Effector memory CD8-positive, alpha-beta T cell (primary cell): Measurements from ENCODE around the gene ADAMTSL4.
A peak's percentile ranks its signal among the peaks of the same experiment; 100 is the strongest.
"Not testable (repeated sequence)": the region's sequence is repeated elsewhere in the genome, so short reads cannot be mapped to it uniquely, and the experiment has no call there.

Experiments
- ATAC-seq: fragments of 150-1000 bp; cut with Tn5 transposase; replicated peaks from 2 replicates; pipeline ENCODE4 v1.10.0; 2021; ENCODE audit warnings: mild to moderate bottlenecking, moderate library complexity
- DNase-seq, 3 experiments: peaks; one replicate each; pipeline ENCODE4 v3.0.0; 2021
- H3K27ac Mint-ChIP-seq, 2 donors: one replicate each; pipeline ENCODE4 v1.8.0; 2022; ENCODE audit warnings: mild to moderate bottlenecking in 2 of 2, mixed read lengths in 2 of 2, moderate library complexity in 2 of 2
- H3K27me3 Mint-ChIP-seq, 2 donors: one replicate each; pipeline ENCODE4 v1.8.0; 2022; ENCODE audit warnings: mixed read lengths in 2 of 2
- H3K36me3 Mint-ChIP-seq: one replicate; pipeline ENCODE4 v1.8.0; 2022; ENCODE audit warnings: mild to moderate bottlenecking, moderate library complexity, mixed read lengths; ENCODE audit not compliant: insufficient read depth
- H3K4me1 Mint-ChIP-seq, 2 donors: one replicate each; pipeline ENCODE4 v1.8.0; 2022; ENCODE audit warnings: low read depth in 2 of 2, mixed read lengths in 2 of 2
- H3K4me3 Mint-ChIP-seq, 2 donors: one replicate each; pipeline ENCODE4 v1.8.0; 2022; ENCODE audit warnings: mild to moderate bottlenecking in 2 of 2, mixed read lengths in 2 of 2, moderate library complexity in 2 of 2
- H3K9me3 Mint-ChIP-seq, 2 donors: one replicate each; pipeline ENCODE4 v1.8.0; 2022; ENCODE audit warnings: mixed read lengths in 2 of 2

The ADAMTSL4 gene

GRCh38 chr1:150579945-150580642 lies 30.9 kb downstream of the ADAMTSL4 start:
- H3K4me1 Mint-ChIP-seq = peaks cover 23 to 43% of the 10 kb centered on the region in 2 donors
- peaks cover 56% of the 10 kb centered on the region for H3K36me3 Mint-ChIP-seq
- peak overlapping the region; percentile 88 to 99 for H3K4me3 Mint-ChIP-seq
- H3K27ac Mint-ChIP-seq = peak overlapping the region; percentile 98 to 99
- ATAC-seq (no peak), DNase-seq (no peak)
- no peaks in the 10 kb centered on the region for H3K27me3 Mint-ChIP-seq
- no peaks in the 10 kb centered on the region for H3K9me3 Mint-ChIP-seq

GRCh38 chr1:150580966-150581365 lies 31.8 kb downstream of the ADAMTSL4 start:
- H3K9me3 Mint-ChIP-seq, DNase-seq, ATAC-seq, H3K27me3 Mint-ChIP-seq: not testable (repeated sequence)
- peak overlapping the region; percentile 88 to 99 for H3K4me3 Mint-ChIP-seq
- peaks cover 47% of the 10 kb centered on the region for H3K36me3 Mint-ChIP-seq
- peak overlapping the region in 1 of 2 donors; percentile 99 for H3K27ac Mint-ChIP-seq
- peaks cover 16 to 34% of the 10 kb centered on the region in 2 donors for H3K4me1 Mint-ChIP-seq

- not testable (repeated sequence) for DNase-seq, H3K4me3 Mint-ChIP-seq, H3K27ac Mint-ChIP-seq, H3K9me3 Mint-ChIP-seq, ATAC-seq, H3K27me3 Mint-ChIP-seq
- Mint-ChIP-seq H3K36me3 (peaks cover 43% of the 10 kb centered on the region), H3K4me1 (peaks cover 12 to 30% of the 10 kb centered on the region in 2 donors)
Measured at GRCh38 chr1:150581437-150581836, 32.2 kb downstream of the ADAMTSL4 start.

GRCh38 chr1:150581962-150582361 lies 32.8 kb downstream of the ADAMTSL4 start:
- not testable (repeated sequence) for H3K27me3 Mint-ChIP-seq, H3K4me3 Mint-ChIP-seq, DNase-seq, ATAC-seq, H3K9me3 Mint-ChIP-seq
- H3K27ac Mint-ChIP-seq = peak overlapping the region in 1 of 2 donors; percentile 36
- peaks cover 11 to 27% of the 10 kb centered on the region in 2 donors for H3K4me1 Mint-ChIP-seq
- peaks cover 37% of the 10 kb centered on the region for H3K36me3 Mint-ChIP-seq

- Mint-ChIP-seq H3K4me1 (peaks cover 10 to 23% of the 10 kb centered on the region in 2 donors), H3K4me3 (no peak overlapping the region), H3K27ac (peak overlapping the region in 1 of 2 donors; percentile 36)
Measured at GRCh38 chr1:150582371-150582770, 33.2 kb downstream of the ADAMTSL4 start.

GRCh38 chr1:150596095-150596892 lies 47.1 kb downstream of the ADAMTSL4 start:
- Mint-ChIP-seq H3K36me3 (peaks cover 17% of the 10 kb centered on the region), H3K9me3 (no peaks in the 10 kb centered on the region), H3K4me1 (peaks cover 15 to 16% of the 10 kb centered on the region in 2 donors), H3K27ac (peak overlapping the region; percentile 41 to 69), H3K4me3 (peak overlapping the region in 1 of 2 donors; percentile 56), H3K27me3 (no peaks in the 10 kb centered on the region)
- ATAC-seq = peak; percentile 83
- DNase-seq = no peak

More at GRCh38 chr1:150582371-150582770, 33.2 kb downstream of the ADAMTSL4 start:
- Mint-ChIP-seq H3K36me3 (peaks cover 33% of the 10 kb centered on the region), H3K27me3 (no peaks in the 10 kb centered on the region), H3K9me3 (no peaks in the 10 kb centered on the region)
- DNase-seq = no peak
- no peak for ATAC-seq

- peak overlapping the region in 1 of 2 donors; percentile 69 for H3K27ac Mint-ChIP-seq
Measured at GRCh38 chr1:150596976-150597375, 47.8 kb downstream of the ADAMTSL4 start.

GRCh38 chr1:150598346-150598745 lies 49.1 kb downstream of the ADAMTSL4 start:
- Mint-ChIP-seq H3K36me3 (peaks cover 17% of the 10 kb centered on the region), H3K4me1 (peaks cover 16 to 17% of the 10 kb centered on the region in 2 donors)
- not testable (repeated sequence) for H3K27me3 Mint-ChIP-seq, H3K27ac Mint-ChIP-seq, H3K9me3 Mint-ChIP-seq, H3K4me3 Mint-ChIP-seq, DNase-seq, ATAC-seq

More at GRCh38 chr1:150596976-150597375, 47.8 kb downstream of the ADAMTSL4 start:
- Mint-ChIP-seq H3K27me3 (no peaks in the 10 kb centered on the region), H3K4me1 (peaks cover 15 to 16% of the 10 kb centered on the region in 2 donors), H3K36me3 (peaks cover 17% of the 10 kb centered on the region), H3K9me3 (no peaks in the 10 kb centered on the region), H3K4me3 (peak overlapping the region in 1 of 2 donors; percentile 56)
- no peak for ATAC-seq
- DNase-seq = no peak

GRCh38 chr1:150601540-150601939 lies 52.3 kb downstream of the ADAMTSL4 start:
- peaks cover 16% of the 10 kb centered on the region for H3K36me3 Mint-ChIP-seq

GRCh38 chr1:150602372-150602771 lies 53.2 kb downstream of the ADAMTSL4 start:
- H3K27me3 Mint-ChIP-seq, H3K27ac Mint-ChIP-seq, DNase-seq, H3K9me3 Mint-ChIP-seq, H3K4me3 Mint-ChIP-seq, H3K4me1 Mint-ChIP-seq, ATAC-seq: not testable (repeated sequence)
- peaks cover 13% of the 10 kb centered on the region for H3K36me3 Mint-ChIP-seq

More at GRCh38 chr1:150601540-150601939, 52.3 kb downstream of the ADAMTSL4 start:
- no peak for ATAC-seq
- Mint-ChIP-seq H3K9me3 (no peaks in the 10 kb centered on the region), H3K27me3 (no peaks in the 10 kb centered on the region), H3K4me3 (no peak overlapping the region), H3K4me1 (peaks cover 3 to 7% of the 10 kb centered on the region in 2 donors), H3K27ac (no peak overlapping the region)
- no peak for DNase-seq

GRCh38 chr1:150603711-150604110 lies 54.5 kb downstream of the ADAMTSL4 start:
- peak overlapping the region in 1 of 2 donors; percentile 13 for H3K27ac Mint-ChIP-seq

GRCh38 chr1:150604226-150604588 lies 55.0 kb downstream of the ADAMTSL4 start:
- Mint-ChIP-seq H3K4me3 (no peak overlapping the region), H3K27ac (peak overlapping the region in 1 of 2 donors; percentile 35), H3K9me3 (no peaks in the 10 kb centered on the region), H3K4me1 (peaks cover 3 to 5% of the 10 kb centered on the region in 2 donors), H3K27me3 (no peaks in the 10 kb centered on the region), H3K36me3 (peaks cover 20% of the 10 kb centered on the region)
- ATAC-seq (no peak), DNase-seq (no peak)

More at GRCh38 chr1:150603711-150604110, 54.5 kb downstream of the ADAMTSL4 start:
- Mint-ChIP-seq H3K4me3 (no peak overlapping the region), H3K36me3 (peaks cover 20% of the 10 kb centered on the region), H3K9me3 (no peaks in the 10 kb centered on the region), H3K4me1 (peaks cover 3 to 5% of the 10 kb centered on the region in 2 donors), H3K27me3 (no peaks in the 10 kb centered on the region)
- no peak for DNase-seq
- ATAC-seq = no peak

GRCh38 chr1:150605451-150605731 lies 56.2 kb downstream of the ADAMTSL4 start:
- not testable (repeated sequence) for H3K4me3 Mint-ChIP-seq, H3K27me3 Mint-ChIP-seq, DNase-seq, ATAC-seq, H3K4me1 Mint-ChIP-seq, H3K9me3 Mint-ChIP-seq, H3K27ac Mint-ChIP-seq
- peaks cover 17% of the 10 kb centered on the region for H3K36me3 Mint-ChIP-seq
